HL-60 (cell line): ENCODE measurements around the gene KIAA0930.
A peak's percentile ranks its signal among the peaks of the same experiment; 100 is the strongest.

ENCODE experiments used
- DNase-seq, 2 experiments: peaks; one replicate each; pipeline ENCODE4 v3.0.0-alpha.2; 2010 to 2020; ENCODE audit warnings: low read depth in 1 of 2, low spot score in 1 of 2
- H3K27ac ChIP-seq: fragments of 250-450 bp; sonication (Bioruptor Pico); replicated peaks from 2 replicates; pipeline ENCODE4 v1.5.1; 2020; ENCODE audit warnings: mild to moderate bottlenecking, moderate library complexity
- H3K27me3 ChIP-seq: fragments of 250-450 bp; sonication (Bioruptor Pico); 2 replicates; pipeline ENCODE4 v1.5.1; 2021; ENCODE audit warnings: mild to moderate bottlenecking, moderate library complexity; ENCODE audit not compliant: insufficient read depth, poor library complexity, severe bottlenecking
- H3K4me3 ChIP-seq: replicated peaks from 2 replicates; pipeline ENCODE4 v1.5.1; 2011; ENCODE audit warnings: mild to moderate bottlenecking, control low read depth, low read length; ENCODE audit not compliant: insufficient read depth
- CTCF ChIP-seq: IDR thresholded peaks from one replicate; pipeline ENCODE4 v1.5.1; 2011; ENCODE audit warnings: low read length, control low read depth, inconsistent platforms; ENCODE audit not compliant: insufficient read depth
- GABPA ChIP-seq: IDR thresholded peaks from 2 replicates; pipeline ENCODE4 v1.6.1; 2012; ENCODE audit warnings: low read depth
- POLR2AphosphoS5 ChIP-seq: IDR thresholded peaks from 2 replicates; pipeline ENCODE4 v1.6.1; 2012; ENCODE audit warnings: low read depth
- REST ChIP-seq: IDR thresholded peaks from 2 replicates; pipeline ENCODE4 v1.6.1; 2012; ENCODE audit warnings: low read depth; ENCODE audit not compliant: insufficient replicate concordance
- SPI1 ChIP-seq: IDR thresholded peaks from 2 replicates; pipeline ENCODE4 v1.6.1; 2012; ENCODE audit warnings: low read depth, mild to moderate bottlenecking, borderline replicate concordance

The KIAA0930 gene

DNA sequence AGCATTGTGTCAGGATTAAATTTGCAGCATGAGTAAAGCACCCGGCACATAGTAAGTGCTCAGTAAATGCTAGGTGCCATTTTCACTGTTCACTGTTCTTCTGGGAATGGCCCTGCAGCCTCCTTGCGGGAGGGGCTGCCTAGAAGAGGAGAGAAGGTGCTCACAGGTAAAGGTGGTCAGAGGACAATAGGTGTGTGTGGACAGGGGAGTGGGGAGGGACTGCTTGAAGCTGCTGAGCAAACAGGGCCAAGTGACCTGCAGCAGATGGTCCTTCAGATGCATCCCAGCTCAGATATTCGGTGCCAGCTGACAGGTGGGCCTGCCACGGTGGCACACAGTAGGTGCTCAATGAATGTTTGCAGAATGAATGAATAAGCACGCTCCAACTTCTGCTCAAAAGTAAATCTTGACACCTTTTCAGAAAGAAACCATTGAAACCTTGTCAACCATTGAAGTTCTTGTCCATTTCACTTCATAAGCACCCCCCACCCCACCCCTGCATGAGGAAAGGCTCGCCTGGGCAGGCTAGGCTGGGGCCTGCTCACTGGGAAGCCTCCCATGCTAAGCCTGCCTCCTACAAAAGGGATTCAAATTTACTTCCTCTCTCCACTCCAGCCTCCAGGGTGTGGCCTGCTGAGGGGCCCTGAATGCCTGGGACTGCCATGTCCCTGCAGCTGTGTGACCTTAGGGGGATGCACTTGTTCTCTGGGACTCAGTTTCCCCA, 1.6 kb downstream of the KIAA0930 start:
- Histone ChIP-seq H3K27ac (peak overlapping the region; percentile 90), H3K4me3 (peak overlapping the region; percentile 95), H3K27me3 (no peaks in the 10 kb centered on the region)
- TF ChIP-seq REST (no peak), POLR2AphosphoS5 (peak; percentile 44; the same call in 1 of the 2 replicates), GABPA (no peak), CTCF (no peak), SPI1 (peak; percentile 79; the same call in 1 of the 2 replicates)
- peak in 1 of 2 experiments; percentile 73 for DNase-seq

- Histone ChIP-seq H3K4me3 (peak overlapping the region; percentile 95), H3K27ac (peak overlapping the region; percentile 90), H3K27me3 (no peaks in the 10 kb centered on the region)
- no peak for DNase-seq
- TF ChIP-seq REST (no peak), SPI1 (no peak), POLR2AphosphoS5 (no peak), GABPA (no peak), CTCF (no peak)
These were observed 2.4 kb downstream of the KIAA0930 start for GRCh38 chr22:45238076-45238956.

GRCh38 chr22:45237065-45237990, 3.4 kb downstream of the KIAA0930 start:
- H3K27ac ChIP-seq, result peak overlapping the region; percentile 96
- no peaks in the 10 kb centered on the region for H3K27me3 ChIP-seq
- TF ChIP-seq CTCF (no peak), POLR2AphosphoS5 (no peak), SPI1 (no peak), GABPA (no peak), REST (no peak)
- DNase-seq, result no peak
- peak overlapping the region; percentile 32 for H3K4me3 ChIP-seq
